ENCODE measurements around the gene MC1R. TPM values are rescaled to one million over a fixed set of nuclear protein-coding genes. Genes with fewer than 3 reads are reported as not detected.

MC1R gene
- total RNA-seq, 4 donors from 2014 or later: 0.77 to 6.2 (median 5.4) TPM

DNA sequence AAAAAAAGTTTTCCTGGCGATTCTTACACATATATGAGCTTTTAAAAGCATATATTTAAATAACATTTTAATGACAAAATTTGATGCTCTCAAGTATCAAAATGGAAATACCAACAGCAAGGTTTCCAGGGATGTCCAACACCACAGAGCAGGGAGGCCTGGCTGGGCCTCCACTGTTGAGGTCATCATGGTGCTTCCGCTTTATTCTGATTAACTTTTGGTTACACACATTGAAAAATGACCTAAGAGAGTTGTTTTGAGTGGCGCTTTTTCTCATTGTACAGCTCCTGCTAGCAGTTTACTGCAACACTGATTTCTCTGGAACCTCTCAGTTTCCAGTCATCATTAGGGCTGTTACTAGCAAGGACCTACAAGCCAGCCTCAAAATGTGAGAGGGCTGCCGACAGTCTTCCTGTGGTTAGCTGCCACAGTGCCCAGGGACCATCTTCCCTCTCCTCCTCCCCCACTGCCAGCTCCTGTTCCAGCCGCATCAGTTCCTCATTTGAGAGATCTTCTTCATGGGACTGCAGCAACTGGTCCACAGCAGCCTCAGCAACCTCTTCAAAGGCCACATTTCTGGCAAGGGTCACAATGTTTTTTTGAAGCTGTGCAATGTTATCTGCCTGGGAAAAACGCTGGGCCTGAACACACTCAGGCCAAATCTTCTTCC is 51.2 kb downstream of the MC1R start:
- DNase-seq: no peak
- Histone ChIP-seq H3K36me3 (no peaks in the 10 kb centered on the region), H3K4me1 (peaks cover 0 to 7% of the 10 kb centered on the region in 2 donors), H3K4me3 (no peak overlapping the region), H3K9me3 (no peaks in the 10 kb centered on the region), H3K27me3 (no peaks in the 10 kb centered on the region), H3K27ac (no peak overlapping the region)
- TF ChIP-seq CTCF (IDR thresholded peaks at IDR 0.05) (no peak), POLR2A (IDR thresholded peaks at IDR 0.05) (no peak)
- intact Hi-C loops (cut with DNase I; ENCODE audit: low total_unique reads): no loop called here

Other genes with a start within 250 kb of the MC1R start
- gene CDK10, start 232.2 kb upstream of the MC1R start, total RNA-seq: 10 to 100 TPM; 13.8 to 90.7 (median 62.5) TPM
- gene SPATA2L, start 217.2 kb upstream of the MC1R start, total RNA-seq: 10 to 100 TPM in 2 of 4 donors, 1 to 10 TPM in 2; 1.2 to 18.7 (median 7.2) TPM
- 10 to 100 TPM in 2 of 4 donors, 1 to 10 TPM in 1, under 1 TPM in 1; 0.26 to 20.6 (median 8.7) TPM for gene VPS9D1, start 198.0 kb upstream of the MC1R start, total RNA-seq
- gene ZNF276, start 197.3 kb upstream of the MC1R start, total RNA-seq: 10 to 100 TPM in 2 of 4 donors, 1 to 10 TPM in 2; 6.4 to 41.5 (median 20.8) TPM
- gene FANCA, start 102.2 kb upstream of the MC1R start, total RNA-seq: 10 to 100 TPM in 1 of 4 donors, 1 to 10 TPM in 1, under 1 TPM in 1, not detected in 1; 0.26 to 27.4 (median 2.4) TPM
- 1 to 10 TPM; 1.2 to 7.5 (median 3.3) TPM for gene SPIRE2, start 90.4 kb upstream of the MC1R start, total RNA-seq
- 100 to 1,000 TPM in 2 of 4 donors, 10 to 100 TPM in 2; 60.3 to 221 (median 126) TPM for gene TCF25, start 45.3 kb upstream of the MC1R start, total RNA-seq
- gene TUBB3, start 4.5 kb downstream of the MC1R start, total RNA-seq: 10 to 100 TPM in 1 of 4 donors, under 1 TPM in 1, not detected in 2; 0.88 to 28.6 TPM
- 10 to 100 TPM; 29.4 to 96.3 (median 57.2) TPM for gene DEF8, start 29.9 kb downstream of the MC1R start, total RNA-seq
- gene DBNDD1, start 100.6 kb downstream of the MC1R start, total RNA-seq: 1 to 10 TPM in 2 of 4 donors, not detected in 2; 1.0 to 4.2 TPM
- under 1 TPM in 1 of 4 donors, not detected in 3; 0.35 TPM for gene PRDM7, start 158.5 kb downstream of the MC1R start, total RNA-seq

Data from uterus (tissue), 4 donors.